K562 (cell line): ENCODE data around the gene TP53BP2. TPM values are rescaled to one million over a fixed set of nuclear protein-coding genes. Genes with fewer than 3 reads are reported as not detected.

Experiments used
- ATAC-seq: fragments of 200-7000 bp; cut with Tn5 transposase; 3 replicates; pipeline ENCODE4 v1.9.1; 2020; ENCODE audit warnings: moderate library complexity
- BruUV-seq: library from RNA; stranded (reverse); fragments of 400-500 nt; replicated peaks from 2 replicates; lab custom pipeline; 2021; lab: Mats Ljungman, UMichigan
- CTCF ChIA-PET: fragments of 300-600 bp; formaldehyde crosslinking; extraction: SDS; loops from one replicate; lab custom pipeline; 2021; ENCODE audit warnings: low intra/inter-chr PET ratio; lab: Yijun Ruan, JAX
- POLR2A ChIA-PET: fragments of 300-600, 350-650 bp; sonication (Branson Sonifier 250); formaldehyde crosslinking; extraction: SDS; loops from one replicate; lab custom pipeline; 2021; ENCODE audit warnings: antibody characterized with exemption, inconsistent platforms; lab: Yijun Ruan, JAX
- DNase-seq, 4 experiments: peaks; one replicate each; pipeline versions ENCODE4 v3.0.0 to v3.0.0-alpha.2; 2011 to 2018; ENCODE audit warnings: low spot score in 3 of 4, mixed read lengths in 3 of 4; ENCODE audit errors: extremely low read depth in 1 of 4
- FAIRE-seq: peaks from 2 replicates; lab custom pipeline; 2011; peaks lifted over from hg19 to GRCh38; lab: Jason Lieb, UNC
- H2AFZ ChIP-seq: 2 replicates; pipeline ENCODE4 v1.6.0; 2011; ENCODE audit warnings: low read depth, low read length, control low read depth, inconsistent platforms
- H3K27ac ChIP-seq: fragments of 200-600 bp; 3 replicates; pipeline ENCODE4 v1.8.0; 2011; ENCODE audit warnings: low read depth, mild to moderate bottlenecking, control low read depth, inconsistent platforms, low read length, moderate library complexity, mixed read lengths; ENCODE audit errors: extremely low read depth
- H3K27me3 ChIP-seq, 2 experiments: fragments of 300-600 bp in 1 of 2; 2 replicates in 1 of 2; 3 replicates in 1 of 2; pipeline versions ENCODE4 v1.6.0 to v1.8.0; 2011; ENCODE audit warnings: inconsistent platforms in 2 of 2, low read length in 2 of 2, mild to moderate bottlenecking in 1 of 2, mixed read lengths in 1 of 2, moderate library complexity in 1 of 2; ENCODE audit not compliant: control insufficient read depth in 2 of 2, insufficient read depth in 2 of 2
- H3K36me3 ChIP-seq: fragments of 300-600 bp; 3 replicates; pipeline ENCODE4 v1.8.0; 2011; ENCODE audit warnings: mild to moderate bottlenecking, low read length, inconsistent platforms; ENCODE audit not compliant: control insufficient read depth, insufficient read depth
- H3K4me1 ChIP-seq, 2 experiments: fragments of 200-600 bp in 1 of 2; replicated peaks in 1 of 2; 2 replicates in 1 of 2; 3 replicates in 1 of 2; pipeline versions ENCODE4 v1.5.1 to v1.8.0; 2011; ENCODE audit warnings: inconsistent platforms in 2 of 2, low read length in 2 of 2, mild to moderate bottlenecking in 1 of 2, mixed read lengths in 1 of 2, moderate library complexity in 1 of 2; ENCODE audit not compliant: control insufficient read depth in 2 of 2, insufficient read depth in 2 of 2
- H3K4me2 ChIP-seq: 2 replicates; pipeline ENCODE4 v1.6.1; 2011; ENCODE audit warnings: low read length, control low read depth, inconsistent platforms, mixed read lengths; ENCODE audit not compliant: insufficient read depth
- H3K4me3 ChIP-seq: fragments of 200-600 bp; sonication (generic), shearing (Covaris generic); 2 replicates; pipeline ENCODE4 v1.5.1; 2016; ENCODE audit warnings: control low read depth, inconsistent platforms
- H3K79me2 ChIP-seq: fragments of 200-600 bp; 3 replicates; pipeline ENCODE4 v1.8.0; 2011; ENCODE audit warnings: low read length, inconsistent platforms; ENCODE audit not compliant: control insufficient read depth, insufficient read depth
- H3K9ac ChIP-seq, 2 experiments: 2 replicates each; pipeline versions ENCODE4 v1.6.0 to v1.6.1; 2011; ENCODE audit warnings: low read depth in 2 of 2, low read length in 2 of 2, control low read depth in 1 of 2, inconsistent platforms in 1 of 2, mild to moderate bottlenecking in 1 of 2, mixed read lengths in 1 of 2; ENCODE audit not compliant: insufficient read depth in 1 of 2
- H3K9me1 ChIP-seq: one replicate; pipeline ENCODE4 v1.6.0; 2011; ENCODE audit warnings: inconsistent platforms, mild to moderate bottlenecking, low read length, moderate library complexity; ENCODE audit not compliant: control insufficient read depth, insufficient read depth
- H3K9me3 ChIP-seq: replicated peaks from 2 replicates; pipeline ENCODE4 v1.5.1; 2011; ENCODE audit warnings: low read depth, low read length, inconsistent platforms; ENCODE audit not compliant: control insufficient read depth, insufficient read depth
- H4K20me1 ChIP-seq: replicated peaks from 2 replicates; pipeline ENCODE4 v1.6.1; 2011; ENCODE audit warnings: low read length, inconsistent platforms, mixed read lengths; ENCODE audit not compliant: control insufficient read depth, insufficient read depth
- CBFA2T3 ChIP-seq: fragments of 450-650 bp; IDR thresholded peaks from 2 replicates; pipeline ENCODE4 v1.6.1; 2017
- GABPA ChIP-seq: fragments of 200-800 bp; sonication (Bioruptor generic); conservative IDR thresholded peaks from 2 replicates; pipeline ENCODE4 v1.6.1; 2016; ENCODE audit warnings: low read depth, missing genetic modification characterization, missing compliant biosample characterization
- NFXL1 ChIP-seq: fragments of 450-650 bp; formaldehyde crosslinking; IDR thresholded peaks from 2 replicates; pipeline ENCODE4 v1.4.0; 2021; ENCODE audit warnings: mild to moderate bottlenecking
- SMARCA4 ChIP-seq: fragments of 450-650 bp; IDR thresholded peaks from 2 replicates; pipeline ENCODE4 v1.6.1; 2016
- SREBF1 ChIP-seq: fragments of 150-350 bp; IDR thresholded peaks from 2 replicates; pipeline ENCODE4 v1.6.1; 2014; ENCODE audit warnings: antibody characterized with exemption, low read depth, low read length, borderline replicate concordance
- TCF3 ChIP-seq: sonication (generic); formaldehyde crosslinking; IDR thresholded peaks from 2 replicates; pipeline ENCODE4 v1.4.0; 2020; ENCODE audit warnings: mild to moderate bottlenecking, missing genetic modification reagents
- ZNF175 ChIP-seq: fragments of 200-800 bp; sonication (Bioruptor generic); IDR thresholded peaks from 2 replicates; pipeline ENCODE4 v1.6.1; 2016; ENCODE audit warnings: low read depth, mild to moderate bottlenecking, missing genetic modification characterization, missing compliant biosample characterization
- ZNF668 ChIP-seq: fragments of 250-450 bp; sonication (Bioruptor Pico); IDR thresholded peaks from 2 replicates; pipeline ENCODE4 v1.8.0; 2022; ENCODE audit warnings: mild to moderate bottlenecking, inconsistent platforms
- ZNF695 ChIP-seq: fragments of 450-650 bp; formaldehyde crosslinking; IDR thresholded peaks from 2 replicates; pipeline ENCODE4 v1.4.0; 2020; ENCODE audit warnings: mild to moderate bottlenecking, moderate library complexity
- WGBS: fragments of 100-300 bp; shearing (Covaris generic); methylation state at CpG from one replicate; pipeline ENCODE4 v1.1.6; 2016; ENCODE audit warnings: low coverage, mixed read lengths; ENCODE audit not compliant: insufficient coverage; ENCODE audit errors: missing lambda C conversion rate; 5-methylcytosine and 5-hydroxymethylcytosine counted together
- in situ Hi-C: fragments of 300-500 bp; cut with MboI; formaldehyde crosslinking; loops from 4 replicates; pipeline ENCODE4 v1.15.0; 2018; ENCODE audit warnings: inconsistent platforms, mixed read lengths
- intact Hi-C: fragments of 100-400 bp; cut with micrococcal nuclease; formaldehyde crosslinking; loops from 2 replicates; pipeline ENCODE4 v1.14.2; 2022
- polyA plus RNA-seq, 8 experiments: library from polyadenylated mRNA; depleted of rRNA in 4 of 8; stranded (reverse) in 5 of 8; unstranded in 3 of 8; fragments of >200 nt; fragmentation: Nextera tagmentation in 2 of 8; fragmentation: Illumina TruSeq in 1 of 8; extraction: Ambion mirVana in 2 of 8; extraction: Trizol in 1 of 8; gene quantifications; 2 replicates each; pipeline versions ENCODE4 v1.2.1 to v1.2.3, GENCODE V29; 2011 to 2014; ENCODE audit warnings: inconsistent platforms in 1 of 8, missing spikeins in 1 of 8
- total RNA-seq, 7 experiments: library from RNA; depleted of rRNA in 6 of 7; stranded (reverse); fragments of >200 nt in 6 of 7; fragmentation: Illumina TruSeq in 2 of 7; extraction: Trizol in 2 of 7; gene quantifications; 2 replicates each; pipeline versions ENCODE4 v1.2.1 to v1.2.3, GENCODE V29; 2011 to 2021; ENCODE audit warnings: low replicate concordance in 1 of 7
- TF ChIP-seq, protein P1 (sequence below), 3 experiments: fragments of 200-800 bp in 1 of 3; sonication (Bioruptor generic) in 1 of 3; sonication (generic) in 1 of 3; formaldehyde crosslinking in 1 of 3; IDR thresholded peaks; 2 replicates each; pipeline versions ENCODE4 v1.6.1 to v1.8.0; 2016 to 2022; ENCODE audit warnings: mild to moderate bottlenecking in 2 of 3, missing compliant biosample characterization in 2 of 3, missing genetic modification characterization in 2 of 3, missing genetic modification reagents in 1 of 3

TP53BP2 gene
- total and polyA plus RNA-seq, 9 of the 15 experiments (the other 6 are each of a cell fraction or from before 2014, with no cell fraction given), result 17.0 to 69.6 (median 40.1) TPM

DNA sequence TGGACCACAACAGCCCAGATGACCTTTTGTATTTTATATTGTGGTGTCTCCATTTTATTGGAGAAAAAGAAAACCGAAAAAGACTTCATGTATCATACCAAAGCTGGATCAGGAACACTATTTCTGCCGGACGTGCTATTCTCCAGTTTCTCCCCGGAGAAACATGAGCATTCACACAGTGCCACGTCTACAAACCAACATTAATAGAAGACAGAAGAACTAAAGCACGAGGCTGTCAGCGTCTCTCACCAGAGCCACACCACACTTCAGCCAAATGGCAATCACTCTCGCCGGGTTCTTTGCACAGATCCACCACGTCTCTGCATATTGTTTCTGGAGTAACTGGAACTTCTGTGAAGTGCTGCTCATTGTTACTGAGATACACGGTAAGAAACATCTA is 24.8 kb downstream of the TP53BP2 start:
- no peak overlapping the region for H2AFZ ChIP-seq
- BruUV-seq, result no TSS peak
- TF ChIP-seq, protein P1, sequence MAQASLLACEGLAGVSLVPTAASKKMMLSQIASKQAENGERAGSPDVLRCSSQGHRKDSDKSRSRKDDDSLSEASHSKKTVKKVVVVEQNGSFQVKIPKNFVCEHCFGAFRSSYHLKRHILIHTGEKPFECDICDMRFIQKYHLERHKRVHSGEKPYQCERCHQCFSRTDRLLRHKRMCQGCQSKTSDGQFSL (CRISPR knock-in tag; IDR thresholded peaks at IDR 0.05), result no peak
- TF ChIP-seq, protein P1 (tag; IDR thresholded peaks at IDR 0.05), result 0 out of 4 replicates have a peak, but pooled peaks of 1 of the 2 experiments have one; percentile 22
- TF ChIP-seq SREBF1, result no peak
- H3K4me1 ChIP-seq, result peaks cover 0 to 12% of the 10 kb centered on the region in 2 experiments; a peak in 3 of 5 replicates
- DNase-seq (no peak), ATAC-seq (no peak), FAIRE-seq (no peak)
- H3K4me3 ChIP-seq, result no peak overlapping the region
- 0 out of 2 replicates have a peak, but pooled peaks cover 5% of the 10 kb centered on the region for H4K20me1 ChIP-seq
- intact Hi-C loops (no loop called here), in situ Hi-C loops (no loop called here)
- H3K9ac ChIP-seq, result peak overlapping the region in 1 of 2 experiments; percentile 30; a peak in 1 of 4 replicates
- H3K4me2 ChIP-seq, result no peak overlapping the region
- peaks cover 78% of the 10 kb centered on the region for H3K79me2 ChIP-seq
- H3K27ac ChIP-seq, result peak overlapping the region; percentile 8; the same call in 1 of the 3 replicates
- ChIA-PET POLR2A (interaction anchor here (1.0 to 1.5 kb wide), 2 partner anchors 8 to 20 kb away, joined by 3 to 5 read pairs; no protein-coding TSS in a partner anchor), CTCF (no interaction called here)
- H3K9me3 ChIP-seq, result no peaks in the 10 kb centered on the region
- WGBS, result 82% methylated on average over 11 of the region's 11 CpGs
- no peaks in the 10 kb centered on the region for H3K27me3 ChIP-seq
- H3K36me3 ChIP-seq, result peaks cover 39% of the 10 kb centered on the region
- no peaks in the 10 kb centered on the region for H3K9me1 ChIP-seq

- ChIA-PET CTCF (no interaction called here), POLR2A (interaction anchor here (0.5 to 1.5 kb wide), 6 partner anchors 9 to 556 kb away, joined by 3 to 5 read pairs (median 3); no protein-coding TSS in a partner anchor)
- ATAC-seq (peak; percentile 45), FAIRE-seq (no peak), DNase-seq (no peak)
- 0 out of 2 replicates have a peak, but pooled peaks cover 5% of the 10 kb centered on the region for H4K20me1 ChIP-seq
- peaks cover 0 to 8% of the 10 kb centered on the region in 2 experiments; a peak in 3 of 5 replicates for H3K4me1 ChIP-seq
- H3K9me3 ChIP-seq, result no peaks in the 10 kb centered on the region
- WGBS, result 79% methylated on average over 2 of the region's 2 CpGs
- peak; percentile 7; the same call in 1 of the 2 replicates for TF ChIP-seq CBFA2T3
- TF ChIP-seq GABPA (tag), result peak; percentile 16; the same call in 1 of the 2 replicates
- TF ChIP-seq ZNF175, result peak; percentile 31; the same call in 1 of the 2 replicates
- TF ChIP-seq ZNF668 (CRISPR knock-in tag), result 0 out of 2 replicates have a peak, but pooled peaks have one; percentile 37
- no peak for TF ChIP-seq ZNF695
- TF ChIP-seq NFXL1, result no peak
- no peak for TF ChIP-seq SMARCA4
- TF ChIP-seq TCF3 (CRISPR knock-in tag), result 0 out of 2 replicates have a peak, but pooled peaks have one; percentile 7
- peaks cover 42% of the 10 kb centered on the region for H3K36me3 ChIP-seq
- TSS peak; percentile 16 for BruUV-seq
- H3K27ac ChIP-seq, result peak overlapping the region; percentile 8; the same call in 1 of the 3 replicates
- H3K27me3 ChIP-seq, result no peaks in the 10 kb centered on the region
- no peak overlapping the region for H3K4me2 ChIP-seq
- H3K4me3 ChIP-seq, result no peak overlapping the region
- H3K79me2 ChIP-seq, result peaks cover 78% of the 10 kb centered on the region
- H3K9me1 ChIP-seq, result no peaks in the 10 kb centered on the region
- in situ Hi-C loops, result no loop called here
- intact Hi-C loops, result no loop called here
- H3K9ac ChIP-seq, result no peak overlapping the region
- H2AFZ ChIP-seq, result no peak overlapping the region
Measured at GRCh38 chr1:223820515-223820858, 25.3 kb downstream of the TP53BP2 start.
